GM18498 (cell line): ENCODE data around the gene GRIK4.
"Not testable (repeated sequence)": the region's sequence is repeated elsewhere in the genome, so short reads cannot be mapped to it uniquely, and the experiment has no call there.

Experiments used
- ATAC-seq: cut with Tn5 transposase; IDR thresholded peaks from one replicate; pipeline ENCODE4 v1.9.1; 2021; ENCODE audit warnings: mild to moderate bottlenecking, moderate library complexity; ENCODE audit not compliant: unreplicated experiment

GRIK4 gene

GRCh38 chr11:120568572-120569307, 57.2 kb downstream of the GRIK4 start:
- ATAC-seq: no peak

- no peak for ATAC-seq
These were observed 58.3 kb downstream of the GRIK4 start for GRCh38 chr11:120569861-120570260.

GRCh38 chr11:120571476-120571875, 59.9 kb downstream of the GRIK4 start:
- no peak for ATAC-seq

- ATAC-seq: no peak
These were observed 62.3 kb downstream of the GRIK4 start for GRCh38 chr11:120573756-120574354.

GRCh38 chr11:120574876-120575275, 63.3 kb downstream of the GRIK4 start:
- no peak for ATAC-seq

GRCh38 chr11:120575461-120575860, 63.9 kb downstream of the GRIK4 start:
- ATAC-seq: no peak

GRCh38 chr11:120576606-120577005, 65.1 kb downstream of the GRIK4 start:
- no peak for ATAC-seq

GRCh38 chr11:120577041-120577440, 65.5 kb downstream of the GRIK4 start:
- ATAC-seq: no peak

GRCh38 chr11:120577624-120578363, 66.2 kb downstream of the GRIK4 start:
- no peak for ATAC-seq

- no peak for ATAC-seq
These were observed 67.1 kb downstream of the GRIK4 start for GRCh38 chr11:120578596-120579154.

- peak; percentile 52 for ATAC-seq
These were observed 68.1 kb downstream of the GRIK4 start for GRCh38 chr11:120579611-120580031.

GRCh38 chr11:120581313-120581712, 69.8 kb downstream of the GRIK4 start:
- no peak for ATAC-seq

- ATAC-seq: not testable (repeated sequence)
These were observed 71.0 kb downstream of the GRIK4 start for GRCh38 chr11:120582535-120582934.

- no peak for ATAC-seq
These were observed 74.5 kb downstream of the GRIK4 start for GRCh38 chr11:120586072-120586471.

GRCh38 chr11:120586728-120587127, 75.2 kb downstream of the GRIK4 start:
- ATAC-seq: no peak

GRCh38 chr11:120587299-120587698, 75.8 kb downstream of the GRIK4 start:
- no peak for ATAC-seq

- ATAC-seq: no peak
These were observed 77.8 kb downstream of the GRIK4 start for GRCh38 chr11:120589376-120589775.

GRCh38 chr11:120590472-120590871, 78.9 kb downstream of the GRIK4 start:
- ATAC-seq: no peak

GRCh38 chr11:120594746-120595145, 83.2 kb downstream of the GRIK4 start:
- no peak for ATAC-seq

- ATAC-seq: no peak
These were observed 84.0 kb downstream of the GRIK4 start for GRCh38 chr11:120595557-120595956.
